Heart left ventricle (tissue), 16 donors: Measurements from ENCODE around the gene CNR2. TPM values are rescaled to one million over a fixed set of nuclear protein-coding genes. Genes with fewer than 3 reads are reported as not detected.

ENCODE experiments used
- ATAC-seq, 4 donors: fragments of 200-7000 bp; cut with Tn5 transposase; one replicate each; pipeline ENCODE4 v1.9.1; 2020 to 2022; ENCODE audit warnings: moderate library complexity in 4 of 4, mild to moderate bottlenecking in 3 of 4, moderate number of reproducible peaks in 1 of 4
- DNase-seq, 5 donors: peaks; one replicate each; pipeline ENCODE4 v3.0.0-alpha.2; 2020
- H3K27ac ChIP-seq, 12 donors: fragments of 200-600 bp; sonication (generic) in 4 of 12; one replicate each; pipeline versions ENCODE4 v1.5.0 to v1.8.0; 2016 to 2022; ENCODE audit warnings: mild to moderate bottlenecking in 2 of 12
- H3K27me3 ChIP-seq, 9 donors: fragments of 200-600 bp; sonication (generic) in 2 of 9; one replicate each; pipeline versions ENCODE4 v1.5.1 to v1.8.0; 2016 to 2022; ENCODE audit warnings: mild to moderate bottlenecking in 3 of 9
- H3K36me3 ChIP-seq, 9 donors: fragments of 200-600 bp; sonication (generic) in 2 of 9; one replicate each; pipeline versions ENCODE4 v1.5.0 to v1.8.0; 2018 to 2022; ENCODE audit warnings: mild to moderate bottlenecking in 2 of 9
- H3K4me1 ChIP-seq, 12 donors: fragments of 200-600 bp; sonication (generic) in 4 of 12; one replicate each; pipeline versions ENCODE4 v1.5.0 to v1.8.0; 2016 to 2022; ENCODE audit warnings: mild to moderate bottlenecking in 3 of 12
- H3K4me3 ChIP-seq, 12 donors: fragments of 200-600 bp; sonication (generic) in 4 of 12; one replicate each; pipeline versions ENCODE4 v1.5.0 to v1.8.0; 2017 to 2022; ENCODE audit warnings: mild to moderate bottlenecking in 9 of 12, moderate library complexity in 4 of 12
- H3K9me3 ChIP-seq, 12 donors: fragments of 200-600 bp; sonication (generic) in 4 of 12; one replicate each; pipeline versions ENCODE4 v1.5.0 to v1.8.0; 2016 to 2022; ENCODE audit warnings: mild to moderate bottlenecking in 1 of 12
- POLR2A ChIP-seq, 2 donors: fragments of 450-650 bp; IDR thresholded peaks; one replicate each; pipeline ENCODE4 v1.6.1; 2017; ENCODE audit warnings: antibody characterized with exemption in 2 of 2, mild to moderate bottlenecking in 2 of 2, moderate library complexity in 2 of 2
- WGBS, 4 donors: extraction: QIAGEN DNeasy Blood & Tissue Kit in 2 of 4; methylation state at CpG; one replicate each; pipeline versions ENCODE4 v1.1.5 to v1.1.7; 2013 to 2018; 5-methylcytosine and 5-hydroxymethylcytosine counted together
- intact Hi-C, 10 donors: fragments of 100-400 bp; cut with DNase I; formaldehyde crosslinking; loops; one replicate each; pipeline versions ENCODE4 v1.11.1 to v1.14.2; 2022
- polyA plus RNA-seq, 2 donors: library from polyadenylated mRNA; stranded (reverse); fragments of 200-250 nt; gene quantifications; one replicate each; pipeline ENCODE4 v1.2.3, GENCODE V29; 2013
- total RNA-seq, 9 donors: library from RNA; depleted of rRNA in 2 of 9; stranded (reverse); fragments of >200 nt in 2 of 9; fragmentation: NEBNext Ultra II Directional in 3 of 9; extraction: Animal tissue kit (Norgen Biotek cat#: 25700) in 3 of 9; gene quantifications; one replicate each; pipeline versions ENCODE4 v1.1.0 to v1.2.4, GENCODE V29; 2016 to 2023
- TF ChIP-seq, protein P1 (sequence below), 12 donors: fragments of 200-600 bp; sonication (generic) in 4 of 12; IDR thresholded peaks; one replicate each; pipeline versions ENCODE4 v1.5.0 to v1.8.0; 2018 to 2022; ENCODE audit warnings: antibody characterized with exemption in 12 of 12, mild to moderate bottlenecking in 5 of 12
- donor health status: ischemic (EF 13 %, LVEDD 7.1; RV severe dilation, severe dysfunction).
- donor health status: healthy with polysubstance abuse.
- donor health status: DM: no; HTN: yes; CAD: no.
- donor health status: DM: no; HTN: no; CAD: no.
- donor health status: ischemic (EF 25% LVEDD 6.9; RV normal size, moderate dysfunction).
- donor health status: ischemic (EF 25% LVEDD 5.7; RV mildly dilated, moderate dysfunction).
- donor health status: healthy.
- donor health status: DM: yes; HTN: yes; CAD: no.
- donor health status: ischemic (EF 35%, LVEDD 5.7; RV mildly dilated, moderate dysfunction).
- donor health status: nonischemic (EF 11% LVEDD 7.7; RV severe dilation, severe dysfunction).
- donor health status: DM: yes; HTN: yes; CAD: no.
- donor health status: PGD.
- donor health status: ischemic (EF 29% LVEDD 5.4; RV normal size, mild dysfunction).
- donor health status: nonischemic (EF 23%, LVEDD 6.1; RV moderate dilation, normal function).

CNR2 gene
- total and polyA plus RNA-seq, 11 donors: 0.01 to 0.13 (median 0.09) TPM; not detected in 7

DNA sequence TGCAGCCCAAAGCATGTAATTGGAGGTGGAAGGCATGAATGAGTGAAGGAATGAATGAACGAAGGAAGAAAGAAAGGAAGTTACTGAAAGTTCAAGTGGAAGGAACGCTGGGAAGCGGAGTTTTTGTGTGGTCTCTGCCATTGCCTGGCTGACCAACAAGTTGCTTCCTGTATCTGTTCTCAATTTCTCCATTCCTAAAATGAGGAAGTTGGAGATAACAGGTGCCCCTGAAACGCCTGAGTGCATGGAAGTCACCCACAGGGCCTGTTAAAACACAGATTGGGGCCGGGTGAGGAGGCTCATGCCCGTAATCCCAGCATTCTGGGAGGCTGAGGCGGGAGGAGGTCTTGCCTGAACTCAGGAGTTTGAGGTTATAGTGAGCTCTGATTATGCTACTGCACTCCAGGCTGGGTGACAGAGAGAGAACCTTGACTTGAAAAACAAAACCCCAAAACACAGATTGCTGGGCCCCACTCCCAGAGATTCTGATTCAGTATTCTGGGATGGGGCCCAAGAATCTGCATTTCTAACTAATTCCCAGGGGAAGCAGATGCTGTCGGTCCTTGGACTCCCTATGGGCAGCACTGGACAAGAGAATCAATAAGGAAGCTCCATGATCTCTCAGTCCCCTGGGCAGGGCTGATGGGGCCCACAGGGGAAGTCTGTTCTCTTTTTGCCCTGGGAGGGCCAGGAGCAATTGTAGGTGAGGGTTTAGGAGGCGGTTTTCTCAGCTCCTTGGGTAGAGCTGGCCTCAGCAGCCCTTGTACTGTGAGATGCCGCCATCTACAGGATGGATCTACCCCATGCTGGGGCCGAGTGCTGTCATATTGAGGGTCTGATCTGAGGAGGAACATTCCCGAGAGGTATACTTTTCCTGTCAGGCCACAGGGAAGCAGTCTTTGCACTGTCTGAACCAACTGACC is 3.3 kb upstream of the CNR2 start:
- no peak overlapping the region for H3K4me3 ChIP-seq
- intact Hi-C loops: loop anchor here in 8 of 10 donors (2.0 to 10.0 kb wide), 8 partner anchors 48 to 144 kb away; partner anchors contain the start of genes FUCA1 (in 2 of the 8) and PITHD1 (in 1 of the 8)
- no peaks in the 10 kb centered on the region for H3K27me3 ChIP-seq
- H3K27ac ChIP-seq: peak overlapping the region in 1 of 12 donors; percentile 64
- H3K9me3 ChIP-seq: no peaks in the 10 kb centered on the region
- H3K4me1 ChIP-seq: peaks cover 0 to 48% (median 6%) of the 10 kb centered on the region in 12 donors
- ATAC-seq (peak; percentile 69 to 85 (median 79)), DNase-seq (peak; percentile 51 to 71 (median 68))
- TF ChIP-seq, protein P1, sequence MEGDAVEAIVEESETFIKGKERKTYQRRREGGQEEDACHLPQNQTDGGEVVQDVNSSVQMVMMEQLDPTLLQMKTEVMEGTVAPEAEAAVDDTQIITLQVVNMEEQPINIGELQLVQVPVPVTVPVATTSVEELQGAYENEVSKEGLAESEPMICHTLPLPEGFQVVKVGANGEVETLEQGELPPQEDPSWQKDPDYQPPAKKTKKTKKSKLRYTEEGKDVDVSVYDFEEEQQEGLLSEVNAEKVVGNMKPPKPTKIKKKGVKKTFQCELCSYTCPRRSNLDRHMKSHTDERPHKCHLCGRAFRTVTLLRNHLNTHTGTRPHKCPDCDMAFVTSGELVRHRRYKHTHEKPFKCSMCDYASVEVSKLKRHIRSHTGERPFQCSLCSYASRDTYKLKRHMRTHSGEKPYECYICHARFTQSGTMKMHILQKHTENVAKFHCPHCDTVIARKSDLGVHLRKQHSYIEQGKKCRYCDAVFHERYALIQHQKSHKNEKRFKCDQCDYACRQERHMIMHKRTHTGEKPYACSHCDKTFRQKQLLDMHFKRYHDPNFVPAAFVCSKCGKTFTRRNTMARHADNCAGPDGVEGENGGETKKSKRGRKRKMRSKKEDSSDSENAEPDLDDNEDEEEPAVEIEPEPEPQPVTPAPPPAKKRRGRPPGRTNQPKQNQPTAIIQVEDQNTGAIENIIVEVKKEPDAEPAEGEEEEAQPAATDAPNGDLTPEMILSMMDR (IDR thresholded peaks at IDR 0.05): peak; percentile 24 to 68 (median 56)
- TF ChIP-seq POLR2A (IDR thresholded peaks at IDR 0.05): no peak
- 45 to 55% (median 50%) methylated on average over 12 of the region's 12 CpGs for WGBS, 4 donors
- H3K36me3 ChIP-seq: no peaks in the 10 kb centered on the region

DNA sequence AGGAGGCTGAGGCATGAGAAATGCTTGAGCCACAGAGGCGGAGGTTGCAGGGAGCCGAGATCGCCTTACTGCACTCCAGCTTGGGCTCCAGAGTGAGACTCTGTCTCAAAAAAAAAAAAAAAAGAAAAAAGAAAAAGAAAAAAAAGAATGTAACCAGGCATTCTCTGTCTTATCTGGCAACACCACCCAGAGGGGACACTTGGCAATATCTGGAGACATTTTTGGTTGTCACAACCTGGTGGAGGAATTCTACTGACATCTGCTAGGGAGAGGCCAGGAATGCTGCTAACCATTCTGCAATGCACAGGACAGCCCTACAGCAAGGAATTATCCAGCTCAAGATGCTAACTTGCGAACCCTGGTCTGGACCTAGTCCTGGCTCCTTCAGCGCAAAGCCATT is 2.3 kb upstream of the CNR2 start:
- H3K9me3 ChIP-seq: no peaks in the 10 kb centered on the region
- DNase-seq (no peak), ATAC-seq (no peak)
- TF ChIP-seq POLR2A (IDR thresholded peaks at IDR 0.05): no peak
- intact Hi-C loops: loop anchor here in 7 of 10 donors (5.0 to 10.0 kb wide), 6 partner anchors 48 to 143 kb away; partner anchors contain the start of genes FUCA1 (in 1 of the 7) and PITHD1 (in 1 of the 7)
- peaks cover 0 to 6% (median 0%) of the 10 kb centered on the region in 9 donors for H3K27me3 ChIP-seq
- H3K4me3 ChIP-seq: no peak overlapping the region
- no peak overlapping the region for H3K27ac ChIP-seq
- 95 to 97% (median 95%) methylated on average over 5 of the region's 5 CpGs for WGBS, 4 donors
- H3K4me1 ChIP-seq: peaks cover 0 to 57% (median under 1%) of the 10 kb centered on the region in 12 donors
- no peaks in the 10 kb centered on the region for H3K36me3 ChIP-seq

DNA sequence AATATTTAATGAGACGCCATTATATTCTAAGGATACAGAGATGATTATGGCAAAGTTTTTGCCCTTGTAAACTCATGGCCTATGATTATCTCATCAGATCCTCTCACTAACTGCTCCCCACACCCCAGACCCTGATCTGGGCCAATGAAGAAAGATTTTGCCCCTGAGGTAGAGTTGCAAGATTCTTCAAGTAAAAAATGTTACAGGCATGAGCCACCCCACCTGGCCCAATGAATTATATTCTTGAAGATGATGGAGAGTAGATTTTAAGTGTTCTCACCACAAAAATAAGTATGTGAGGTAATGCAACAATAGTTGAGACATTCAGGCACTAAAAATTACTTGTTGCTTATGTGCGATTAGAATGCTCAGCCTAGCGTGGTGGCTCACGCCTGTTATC is 1.8 kb upstream of the CNR2 start:
- WGBS, 4 donors: 94 to 96% (median 96%) methylated on average over 4 of the region's 4 CpGs
- Histone ChIP-seq H3K4me1 (peaks cover 0 to 54% (median 0%) of the 10 kb centered on the region in 12 donors), H3K9me3 (no peaks in the 10 kb centered on the region), H3K36me3 (no peaks in the 10 kb centered on the region), H3K4me3 (no peak overlapping the region), H3K27ac (no peak overlapping the region), H3K27me3 (peaks cover 0 to 6% (median 0%) of the 10 kb centered on the region in 9 donors)
- intact Hi-C loops: loop anchor here in 7 of 10 donors (5.0 to 10.0 kb wide), 6 partner anchors 48 to 143 kb away; partner anchors contain the start of genes FUCA1 (in 1 of the 7) and PITHD1 (in 1 of the 7)
- DNase-seq (no peak), ATAC-seq (no peak)
- TF ChIP-seq POLR2A (IDR thresholded peaks at IDR 0.05): no peak
- TF ChIP-seq, protein P1 (IDR thresholded peaks at IDR 0.05): no peak

DNA sequence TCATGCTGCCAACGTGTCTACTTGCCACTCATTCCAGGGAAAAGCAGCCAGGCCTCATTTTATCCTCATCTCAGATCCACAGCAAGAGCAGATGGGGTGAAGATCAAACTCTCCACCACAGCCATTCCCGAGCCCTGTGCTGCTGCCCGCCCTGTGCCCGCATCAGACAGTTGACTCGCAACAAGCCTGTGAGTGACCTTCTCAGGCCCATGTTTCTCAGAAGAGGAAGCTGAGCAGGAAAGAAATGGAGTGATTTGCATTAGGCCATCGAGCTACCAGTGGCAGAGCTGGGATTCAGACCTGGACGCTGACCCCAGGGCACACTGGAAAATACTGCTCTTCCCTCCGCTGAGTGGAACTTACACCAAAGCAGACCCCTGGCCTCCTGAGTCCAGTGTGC is 1.2 kb downstream of the CNR2 start:
- peaks cover 0 to 72% (median 0%) of the 10 kb centered on the region in 12 donors for H3K4me1 ChIP-seq
- no peak for TF ChIP-seq POLR2A (IDR thresholded peaks at IDR 0.05)
- TF ChIP-seq, protein P1 (IDR thresholded peaks at IDR 0.05): no peak
- ATAC-seq: no peak
- WGBS, 4 donors: 82 to 90% (median 88%) methylated on average over 8 of the region's 8 CpGs
- H3K9me3 ChIP-seq: no peaks in the 10 kb centered on the region
- no peaks in the 10 kb centered on the region for H3K36me3 ChIP-seq
- intact Hi-C loops: loop anchor here in 2 of 10 donors (10.0 kb wide), 2 partner anchors 97 to 137 kb away; partner anchors contain the start of gene PITHD1 (in 1 of the 2)
- H3K4me3 ChIP-seq: no peak overlapping the region
- DNase-seq: no peak
- no peak overlapping the region for H3K27ac ChIP-seq
- H3K27me3 ChIP-seq: peaks cover 0 to 28% (median 0%) of the 10 kb centered on the region in 9 donors
